ENCODE measurements around the gene ITGB3.
A peak's percentile ranks its signal among the peaks of the same experiment; 100 is the strongest.
"Not testable (repeated sequence)": the region's sequence is repeated elsewhere in the genome, so short reads cannot be mapped to it uniquely, and the experiment has no call there.

The ITGB3 gene

GRCh38 chr17:47253541-47254402 lies at the start of gene ITGB3:
Gene ITGB3 (plus strand): TSS chr17:47253827. CDS start chr17:47253862, 35 bp downstream.
- DNase-seq: peak; percentile 84

GRCh38 chr17:47203984-47204721 lies 49.5 kb upstream of the ITGB3 start:
- DNase-seq: peak; percentile 64

GRCh38 chr17:47204722-47205418 lies 48.8 kb upstream of the ITGB3 start:
- peak; percentile 85 for DNase-seq

- peak; percentile 72 for DNase-seq
Measured at GRCh38 chr17:47205419-47205963, 48.1 kb upstream of the ITGB3 start.

- DNase-seq: no peak
Measured at GRCh38 chr17:47207143-47208067, 46.2 kb upstream of the ITGB3 start.

- DNase-seq: peak; percentile 93
Measured at GRCh38 chr17:47208744-47209488, 44.7 kb upstream of the ITGB3 start, which contains the start of gene MYL4. Gene MYL4 (plus strand): TSS chr17:47209348. CDS start chr17:47209423, 75 bp downstream.

GRCh38 chr17:47209499-47209898 lies 44.1 kb upstream of the ITGB3 start:
- DNase-seq: no peak

- DNase-seq: peak; percentile 51
Measured at GRCh38 chr17:47210105-47210504, 43.5 kb upstream of the ITGB3 start.

- DNase-seq: no peak
Measured at GRCh38 chr17:47210779-47211178, 42.8 kb upstream of the ITGB3 start.

- DNase-seq: peak; percentile 14
Measured at GRCh38 chr17:47212458-47212857, 41.2 kb upstream of the ITGB3 start.

GRCh38 chr17:47213540-47213939 lies 40.1 kb upstream of the ITGB3 start:
- peak; percentile 65 for DNase-seq

- no peak for DNase-seq
Measured at GRCh38 chr17:47214931-47215330, 38.7 kb upstream of the ITGB3 start.

GRCh38 chr17:47216821-47217220 lies 36.8 kb upstream of the ITGB3 start:
- DNase-seq: not testable (repeated sequence)

GRCh38 chr17:47217279-47217678 lies 36.3 kb upstream of the ITGB3 start:
- not testable (repeated sequence) for DNase-seq

GRCh38 chr17:47218896-47219430 lies 34.7 kb upstream of the ITGB3 start:
- DNase-seq: peak; percentile 92

GRCh38 chr17:47219621-47220475 lies 33.8 kb upstream of the ITGB3 start:
- no peak for DNase-seq

- no peak for DNase-seq
Measured at GRCh38 chr17:47220531-47220999, 33.1 kb upstream of the ITGB3 start.

GRCh38 chr17:47221154-47221553 lies 32.5 kb upstream of the ITGB3 start:
- no peak for DNase-seq

GRCh38 chr17:47222047-47222446 lies 31.6 kb upstream of the ITGB3 start:
- DNase-seq: no peak

GRCh38 chr17:47223007-47223406 lies 30.6 kb upstream of the ITGB3 start:
- DNase-seq: no peak

Data from OCI-M1 (cell line).